GM21526 (cell line): ENCODE data around the gene RFC2.
"Not testable (repeated sequence)": the region's sequence is repeated elsewhere in the genome, so short reads cannot be mapped to it uniquely, and the experiment has no call there.

Experiments
- ATAC-seq: cut with Tn5 transposase; IDR thresholded peaks from one replicate; pipeline ENCODE4 v1.9.1; 2021; ENCODE audit warnings: moderate library complexity; ENCODE audit not compliant: unreplicated experiment, low FRiP score

RFC2 gene

DNA sequence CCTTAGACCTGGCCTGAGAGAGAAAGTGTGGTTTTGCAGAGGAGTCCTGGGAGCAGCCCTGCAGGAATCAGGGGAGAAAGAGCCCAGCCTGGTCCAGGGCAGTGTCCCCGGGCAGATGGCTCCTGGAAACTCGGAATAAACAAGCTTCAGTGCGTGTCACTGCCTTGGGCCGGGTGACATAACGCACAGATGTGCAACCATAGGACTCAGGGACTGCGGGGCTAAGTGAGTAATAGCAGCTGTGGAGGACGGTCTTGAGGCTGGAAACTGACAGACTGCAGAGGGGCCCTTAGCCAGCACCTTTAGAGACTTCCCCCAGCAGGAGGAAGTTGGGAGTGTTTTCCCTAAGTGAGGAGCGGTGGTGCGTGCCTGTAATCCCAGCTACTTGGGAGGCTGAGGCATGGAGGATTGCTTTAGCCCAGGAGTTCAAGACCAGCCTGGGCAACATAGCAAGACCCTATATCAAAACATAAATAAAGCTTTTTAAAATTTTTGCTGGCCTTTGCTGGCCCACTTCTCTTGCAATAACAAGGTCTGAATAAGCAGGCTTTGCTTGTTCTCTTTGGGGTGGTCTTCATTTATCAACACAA is 29.8 kb upstream of the RFC2 start:
- no peak for ATAC-seq

- no peak for ATAC-seq
These were observed 28.7 kb upstream of the RFC2 start for GRCh38 chr7:74282748-74283459.

DNA sequence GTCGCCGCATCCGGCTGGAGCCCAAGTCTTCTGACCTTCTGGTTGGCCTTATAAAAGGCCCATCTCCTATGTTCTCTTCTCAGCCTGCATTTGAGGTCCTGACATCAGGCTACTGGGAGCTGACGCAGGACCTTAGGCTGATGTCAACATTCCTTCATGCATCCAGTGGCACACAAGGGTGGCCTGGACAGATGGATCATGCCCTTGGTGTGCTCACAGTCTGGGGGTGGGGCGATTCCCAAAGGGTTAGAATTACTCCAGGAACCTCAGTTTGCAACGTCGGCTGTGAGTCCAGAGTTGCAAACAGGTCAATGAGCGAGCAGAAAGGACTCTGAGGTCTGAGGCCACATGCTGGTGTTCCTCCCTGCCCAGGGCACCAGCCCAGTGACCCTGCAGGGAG is 26.8 kb upstream of the RFC2 start:
- no peak for ATAC-seq

GRCh38 chr7:74277636-74278035 is 23.4 kb upstream of the RFC2 start:
- no peak for ATAC-seq

GRCh38 chr7:74275401-74275881 is 21.2 kb upstream of the RFC2 start:
- no peak for ATAC-seq

DNA sequence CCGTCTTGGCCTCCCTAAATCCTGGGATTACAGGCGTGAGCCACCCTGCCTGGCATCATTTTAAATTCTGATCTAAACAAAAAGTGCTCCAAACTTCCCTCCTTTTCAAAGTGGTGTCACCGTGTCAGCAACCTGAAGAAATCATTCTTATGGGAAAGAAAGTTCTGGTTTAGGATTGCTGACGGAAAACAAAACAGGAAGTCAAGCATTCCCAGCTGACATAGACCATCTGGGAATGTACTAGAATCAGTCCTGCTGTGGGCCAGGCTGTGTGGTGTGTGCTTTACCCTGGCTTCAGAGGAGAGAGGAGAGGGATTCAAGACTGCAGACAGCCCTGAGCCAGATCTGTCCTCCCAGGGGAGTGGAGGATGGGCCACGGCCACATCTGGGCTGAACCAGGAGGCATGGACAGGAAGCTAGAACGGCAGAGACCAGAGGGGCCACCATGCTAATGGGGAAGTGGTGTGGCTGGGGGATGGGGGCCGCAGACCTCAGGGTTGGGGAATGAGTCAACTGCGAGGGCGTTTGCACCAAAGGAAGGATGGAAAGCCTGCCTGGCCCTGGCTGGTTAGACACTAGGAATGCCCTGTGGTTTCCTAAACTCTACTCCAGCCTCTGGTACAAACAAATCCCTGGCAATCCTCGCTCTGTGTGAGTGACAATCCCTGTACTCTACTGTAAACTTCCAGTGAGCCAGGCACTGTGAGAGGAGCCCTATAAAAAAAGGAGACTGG is 18.3 kb upstream of the RFC2 start:
- peak; percentile 58 for ATAC-seq

DNA sequence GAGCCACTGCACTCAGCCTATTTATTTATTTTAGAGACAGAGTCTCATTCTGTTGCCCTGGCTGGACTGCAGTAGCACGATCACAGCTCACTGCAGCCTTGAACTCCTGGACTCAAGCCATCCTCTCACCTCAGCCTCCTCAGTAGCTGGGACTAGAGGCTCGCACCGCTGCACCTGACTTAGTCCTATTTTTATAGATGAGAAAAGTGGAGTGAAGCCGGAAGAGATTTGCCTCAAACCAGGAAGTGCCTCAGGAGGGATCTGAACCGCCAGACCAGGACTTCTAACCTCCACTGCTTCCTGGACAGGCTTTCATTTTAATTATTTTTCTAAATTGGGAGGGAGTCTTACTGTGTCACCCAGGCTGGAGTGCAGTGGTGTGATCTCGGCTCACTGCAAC is 17.5 kb upstream of the RFC2 start:
- ATAC-seq = no peak

GRCh38 chr7:74269757-74270277 is 15.6 kb upstream of the RFC2 start:
- peak; percentile 35 for ATAC-seq

GRCh38 chr7:74267756-74268565 is 13.8 kb upstream of the RFC2 start:
- no peak for ATAC-seq

DNA sequence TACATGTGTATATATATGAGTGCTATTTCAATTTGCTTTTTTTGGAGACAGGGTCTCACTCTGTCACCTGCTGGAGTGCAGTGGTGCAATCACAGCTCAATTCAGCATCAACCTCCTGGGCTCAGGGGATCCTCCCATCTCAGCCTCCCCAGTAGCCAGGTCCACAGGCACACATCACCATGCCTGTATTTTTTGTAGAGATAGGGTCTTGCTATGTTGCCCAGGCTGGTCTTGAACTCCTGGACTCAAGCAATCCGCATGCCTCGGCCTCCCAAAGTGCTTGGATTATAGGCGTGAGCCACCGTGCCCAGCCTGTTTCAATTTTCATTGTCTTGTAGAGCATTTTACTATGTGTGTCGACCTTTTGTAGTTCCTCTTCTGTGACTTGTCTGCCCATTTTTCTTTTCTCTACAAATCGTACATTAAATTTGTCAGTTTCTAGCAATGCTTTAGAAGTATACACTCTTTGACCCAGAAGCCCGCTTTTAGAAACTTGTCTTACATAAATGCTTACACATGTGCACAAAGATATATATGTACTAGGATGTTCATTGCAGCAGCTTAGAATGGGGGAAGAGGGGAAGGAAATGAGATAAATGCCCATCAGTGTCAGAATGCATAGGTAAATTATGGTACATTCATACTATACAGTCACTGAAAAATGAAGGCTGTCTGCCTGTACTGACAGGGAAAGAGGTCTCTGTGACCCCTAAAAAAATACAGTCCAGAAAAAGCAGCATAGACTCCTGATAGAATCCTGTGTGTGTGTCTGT is 12.2 kb upstream of the RFC2 start:
- no peak for ATAC-seq

DNA sequence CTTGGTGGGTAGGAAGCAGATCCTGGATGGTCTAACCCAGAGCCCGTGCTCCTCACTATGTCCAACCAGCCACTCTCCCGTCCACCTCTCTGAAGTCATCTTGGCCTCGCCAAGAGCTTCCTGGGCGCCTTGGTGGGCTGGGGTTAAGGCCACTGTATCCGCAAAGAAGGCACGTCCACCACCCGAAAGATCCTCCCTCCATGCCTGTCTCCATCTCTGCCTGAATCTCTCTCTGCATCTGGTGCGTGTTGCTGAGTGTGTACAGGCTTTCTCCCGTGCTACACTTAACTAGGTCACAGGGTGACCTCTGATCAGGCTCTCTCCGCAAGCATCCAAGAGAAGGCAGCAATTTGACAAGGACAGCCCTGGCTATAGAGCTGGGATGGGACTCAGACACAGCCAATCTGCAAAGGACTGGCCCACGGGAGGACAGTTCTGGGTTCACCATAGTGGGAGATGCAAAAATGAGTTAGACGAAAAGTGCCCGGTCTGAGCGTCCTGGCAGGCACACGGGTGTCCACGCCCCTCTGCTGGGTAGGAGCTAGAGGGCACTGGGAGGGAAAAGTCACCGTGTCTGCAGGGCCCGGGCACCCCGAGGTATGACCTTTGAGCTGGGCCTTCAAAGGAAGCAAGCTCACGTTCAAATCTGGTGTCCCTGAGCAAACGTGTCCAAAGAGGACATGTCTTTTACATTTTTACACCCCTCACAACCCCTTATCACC is 9.4 kb upstream of the RFC2 start:
- no peak for ATAC-seq

- no peak for ATAC-seq
These were observed 8.6 kb upstream of the RFC2 start for GRCh38 chr7:74262639-74263398.

DNA sequence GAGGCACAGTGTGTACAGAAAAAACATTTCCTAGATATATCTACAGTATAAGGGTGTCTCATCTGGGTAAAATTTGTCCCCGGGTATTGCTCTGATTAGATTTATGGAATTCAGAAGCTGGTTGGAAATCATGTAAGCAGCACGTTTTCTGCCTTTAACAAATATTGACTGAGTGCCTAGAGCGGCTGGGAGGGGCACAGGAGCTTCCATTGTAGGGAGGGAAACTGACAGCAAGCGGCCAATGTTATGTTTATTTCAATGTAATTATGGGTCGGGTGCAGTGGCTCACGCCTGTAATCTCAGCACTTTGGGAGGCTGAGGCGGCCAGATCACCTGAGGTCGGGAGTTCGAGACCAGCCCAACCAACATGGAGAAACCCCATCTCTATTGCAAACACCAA is 4.4 kb upstream of the RFC2 start:
- ATAC-seq = no peak

GRCh38 chr7:74256491-74257408 is 2.6 kb upstream of the RFC2 start:
- no peak for ATAC-seq

GRCh38 chr7:74255461-74255860 is 1.3 kb upstream of the RFC2 start:
- ATAC-seq = not testable (repeated sequence)

DNA sequence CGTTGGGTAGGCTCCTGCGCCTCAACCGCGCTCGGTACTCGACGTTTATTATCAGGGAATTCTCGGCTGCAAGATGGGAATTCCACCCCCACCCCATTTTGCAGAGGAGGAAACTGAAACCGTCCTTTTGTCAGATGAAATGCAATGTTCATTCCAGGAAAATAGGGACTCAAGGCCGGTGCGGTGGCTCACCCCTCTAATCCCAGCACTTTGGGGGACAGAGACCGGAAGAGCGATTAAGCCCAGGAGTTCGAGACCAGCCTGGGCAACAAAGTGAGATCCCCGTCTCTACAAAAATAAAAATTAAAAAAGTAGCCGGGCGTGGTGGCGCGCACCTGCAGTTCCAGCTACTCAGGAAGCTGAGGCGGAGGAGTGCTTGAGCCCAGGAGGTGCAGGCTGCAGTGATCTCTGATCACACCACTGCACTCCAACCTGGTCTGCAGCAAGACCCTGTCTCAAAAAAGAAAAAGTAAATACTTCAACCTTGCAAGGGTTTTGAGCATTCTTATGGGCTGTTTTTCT is 720 bp upstream of the RFC2 start:
- no peak for ATAC-seq

- ATAC-seq = no peak
These were observed 417 bp downstream of the RFC2 start for GRCh38 chr7:74253835-74254128.
